Mammary epithelial cell (primary cell): ENCODE data around the gene KIAA0753.

Experiments used
- EZH2 ChIP-seq: IDR thresholded peaks from 2 replicates; pipeline ENCODE4 v1.6.1; 2012; ENCODE audit warnings: low read length, inconsistent platforms, borderline replicate concordance
- TF ChIP-seq, protein P1 (sequence below), 2 donors: IDR thresholded peaks in 1 of 2; conservative IDR thresholded peaks in 1 of 2; 2 replicates each; pipeline ENCODE4 v1.5.1; 2011 to 2012; ENCODE audit warnings: inconsistent platforms in 2 of 2, low read length in 2 of 2, mild to moderate bottlenecking in 2 of 2, control low read depth in 1 of 2, low read depth in 1 of 2; ENCODE audit not compliant: insufficient read depth in 1 of 2; ENCODE audit errors: extremely low read depth in 1 of 2

- TF ChIP-seq, protein P1, sequence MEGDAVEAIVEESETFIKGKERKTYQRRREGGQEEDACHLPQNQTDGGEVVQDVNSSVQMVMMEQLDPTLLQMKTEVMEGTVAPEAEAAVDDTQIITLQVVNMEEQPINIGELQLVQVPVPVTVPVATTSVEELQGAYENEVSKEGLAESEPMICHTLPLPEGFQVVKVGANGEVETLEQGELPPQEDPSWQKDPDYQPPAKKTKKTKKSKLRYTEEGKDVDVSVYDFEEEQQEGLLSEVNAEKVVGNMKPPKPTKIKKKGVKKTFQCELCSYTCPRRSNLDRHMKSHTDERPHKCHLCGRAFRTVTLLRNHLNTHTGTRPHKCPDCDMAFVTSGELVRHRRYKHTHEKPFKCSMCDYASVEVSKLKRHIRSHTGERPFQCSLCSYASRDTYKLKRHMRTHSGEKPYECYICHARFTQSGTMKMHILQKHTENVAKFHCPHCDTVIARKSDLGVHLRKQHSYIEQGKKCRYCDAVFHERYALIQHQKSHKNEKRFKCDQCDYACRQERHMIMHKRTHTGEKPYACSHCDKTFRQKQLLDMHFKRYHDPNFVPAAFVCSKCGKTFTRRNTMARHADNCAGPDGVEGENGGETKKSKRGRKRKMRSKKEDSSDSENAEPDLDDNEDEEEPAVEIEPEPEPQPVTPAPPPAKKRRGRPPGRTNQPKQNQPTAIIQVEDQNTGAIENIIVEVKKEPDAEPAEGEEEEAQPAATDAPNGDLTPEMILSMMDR (conservative IDR thresholded peaks at IDR 0.05 in 1 of 2, IDR thresholded peaks at IDR 0.05 in 1 of 2; ENCODE audit: extremely low read depth in 1 of 2, insufficient read depth in 1 of 2, low read depth in 1 of 2, low read length in 2 of 2) = no peak
- no peak for TF ChIP-seq EZH2
Measured at GRCh38 chr17:6682339-6682738, 41.8 kb upstream of the KIAA0753 start.
